ENCODE measurements around the gene ELF2.

- TF ChIP-seq CTCF (IDR thresholded peaks at IDR 0.05; ENCODE audit: control extremely low read depth in 1 of 3, insufficient read depth in 1 of 3, low read depth in 1 of 3, low read length in 3 of 3): no peak
- no peak for TF ChIP-seq KDM4A (IDR thresholded peaks at IDR 0.05; ENCODE audit: low read depth, low read length, severe bottlenecking)
Observed at GRCh38 chr4:139078926-139079325, 98.1 kb downstream of the ELF2 start.
